Stimulated activated naive CD4-positive, alpha-beta T cell treated with Interleukin-2 at 50 U/mL for 16 hours (primary cell): ENCODE measurements around the gene SORCS2.

Experiments used
- DNase-seq: peaks from one replicate; lab custom pipeline; 2025; lab: John Stamatoyannopoulos, UW

The SORCS2 gene

DNA sequence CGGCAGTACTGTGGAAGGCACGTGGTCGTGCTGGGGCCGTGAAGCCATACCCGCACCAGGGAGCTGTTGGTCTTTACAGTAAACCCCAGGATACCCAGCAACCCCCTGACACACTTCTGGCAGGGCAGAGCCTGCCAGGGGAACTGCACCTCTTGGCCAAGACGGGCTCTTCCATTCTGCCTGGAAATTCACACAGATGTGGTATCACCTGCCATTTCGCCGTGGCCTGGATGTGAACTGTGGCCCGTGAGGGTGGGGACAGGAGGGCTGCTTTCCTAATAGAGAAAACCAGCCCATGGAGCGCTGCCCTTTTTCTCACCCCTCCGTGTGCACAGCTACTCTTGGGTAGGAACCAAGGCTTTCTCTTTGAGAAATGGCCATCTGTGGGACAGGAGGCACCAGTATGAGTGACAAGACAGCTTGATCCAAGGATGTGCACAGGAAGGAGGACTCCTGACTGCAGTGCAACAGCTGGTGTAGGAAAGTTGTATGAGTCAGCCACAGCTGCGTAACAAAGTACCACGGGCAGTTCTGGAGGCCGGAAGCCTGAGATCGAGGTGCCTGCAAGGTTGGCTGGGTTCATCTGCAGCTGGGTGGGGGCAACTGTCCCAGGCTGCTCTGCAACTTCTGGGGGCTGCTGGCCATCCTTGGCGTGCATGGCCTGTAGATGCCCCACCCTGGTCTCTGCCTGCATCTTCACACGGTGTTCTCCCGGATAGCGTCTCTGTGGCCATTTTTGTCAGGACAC, 146.7 kb downstream of the SORCS2 start:
- DNase-seq = no peak

DNA sequence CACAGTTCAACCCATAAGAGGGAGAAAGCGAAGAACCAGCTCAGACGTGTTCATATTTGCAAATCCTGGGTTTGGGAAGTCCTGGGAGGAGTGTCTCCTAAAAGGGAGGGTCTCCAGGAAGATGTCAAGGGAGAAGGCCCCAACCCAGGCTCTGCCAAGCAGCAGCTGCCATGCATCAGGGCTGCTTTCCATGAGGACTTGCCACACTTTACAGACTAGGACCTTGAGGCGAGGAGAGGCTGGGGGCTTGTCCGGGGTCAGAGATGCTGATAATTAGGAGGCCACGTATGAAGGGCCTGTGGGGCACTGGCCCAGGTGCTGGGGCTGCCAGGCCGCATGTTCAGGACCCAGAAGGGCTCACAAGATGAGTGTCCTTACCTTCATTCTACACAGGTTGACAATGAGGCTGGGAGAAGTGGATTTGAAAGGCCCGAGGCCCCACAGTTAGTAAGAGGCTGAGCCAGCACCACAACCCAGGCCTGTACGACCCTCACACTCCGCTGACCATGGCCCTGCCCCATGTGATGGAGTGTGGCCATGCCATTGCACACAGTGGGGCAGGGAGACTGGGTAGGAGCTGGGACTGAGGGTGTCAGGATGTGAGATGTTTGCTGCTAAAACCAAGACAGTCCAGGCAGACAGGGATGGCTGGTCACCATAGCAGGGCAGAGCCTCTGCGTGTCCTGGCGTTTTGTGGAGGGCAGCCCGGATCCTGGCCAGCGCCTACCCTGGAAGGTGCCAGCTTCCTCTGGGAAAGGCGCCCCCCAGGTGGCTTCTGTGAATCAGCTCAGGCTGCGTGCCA, 147.6 kb downstream of the SORCS2 start:
- no peak for DNase-seq

DNA sequence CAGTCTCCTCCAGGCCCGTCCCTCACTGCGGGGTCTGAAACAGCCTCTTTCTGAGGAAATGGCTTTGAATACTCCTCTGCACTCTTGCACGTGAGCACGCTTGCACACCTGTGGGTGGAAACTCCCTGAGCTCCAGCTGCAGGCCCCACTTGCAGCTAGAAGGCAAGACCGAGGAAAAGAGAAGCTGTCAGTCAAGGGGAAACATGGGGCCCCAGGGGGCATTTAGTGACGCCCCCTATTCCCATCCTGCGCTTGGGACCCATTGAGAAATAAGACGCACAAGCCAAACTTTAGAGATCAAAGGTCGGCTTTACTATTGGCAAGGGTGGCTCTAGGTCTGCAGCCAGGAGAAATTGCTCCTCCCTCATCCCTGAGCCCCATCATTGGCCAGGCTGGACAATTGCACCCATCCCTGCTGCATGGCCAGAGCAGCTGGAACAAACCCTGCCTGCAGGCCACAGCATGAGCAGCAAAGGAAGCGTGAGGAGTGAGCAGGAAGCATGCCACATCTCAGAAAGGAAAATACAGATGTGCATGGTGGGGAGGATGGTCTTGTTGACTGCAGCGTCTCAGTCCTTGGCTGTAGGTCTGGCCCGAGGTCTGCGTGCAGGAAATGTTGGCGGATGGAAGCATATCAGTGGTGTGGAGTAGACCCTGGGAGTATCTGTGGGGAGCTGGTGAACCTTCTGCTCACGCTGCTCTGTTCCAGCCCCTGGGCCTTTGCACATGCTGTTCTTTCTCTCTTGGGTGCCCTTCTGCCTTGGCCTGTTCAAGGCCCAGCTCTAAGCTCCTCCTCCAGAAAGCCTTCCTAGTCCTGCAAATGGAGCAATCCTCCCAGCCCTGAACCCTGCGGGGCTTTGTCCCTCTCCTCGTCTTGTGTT, 148.5 kb downstream of the SORCS2 start:
- no peak for DNase-seq

DNA sequence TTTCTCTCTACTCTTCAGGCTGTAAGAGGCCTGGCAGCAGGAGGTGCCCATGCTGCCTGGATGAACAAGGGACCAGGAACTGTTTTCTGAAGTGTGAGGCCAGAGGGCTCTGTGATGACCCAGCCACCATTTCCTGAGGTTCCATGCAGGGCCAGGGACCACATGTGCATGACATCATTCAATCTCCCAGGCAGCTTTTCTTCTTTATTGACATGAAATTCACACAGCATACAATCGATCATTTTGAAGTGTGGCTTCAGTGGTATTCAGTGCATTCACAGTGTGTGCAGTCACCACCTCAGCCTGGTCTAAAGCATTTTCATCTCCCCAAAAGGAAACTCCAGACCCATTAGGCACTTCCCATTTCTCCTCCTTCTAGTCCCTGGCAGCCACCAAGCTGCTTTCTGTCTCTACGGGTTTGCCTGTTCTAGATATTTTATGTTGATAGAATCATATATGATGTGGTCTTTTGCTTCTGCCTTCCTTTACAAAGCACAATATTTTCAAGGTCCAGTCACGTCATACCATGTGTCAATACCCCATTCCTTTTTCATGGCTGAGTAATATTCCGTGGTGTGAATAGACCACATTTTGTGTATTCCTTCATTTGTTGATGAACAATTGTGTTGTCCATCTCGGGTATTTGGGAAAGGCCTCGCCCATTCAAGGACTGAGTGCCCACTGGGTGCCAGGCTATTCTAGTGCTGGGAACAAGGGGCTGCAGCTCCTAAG, 149.3 kb downstream of the SORCS2 start:
- no peak for DNase-seq

DNA sequence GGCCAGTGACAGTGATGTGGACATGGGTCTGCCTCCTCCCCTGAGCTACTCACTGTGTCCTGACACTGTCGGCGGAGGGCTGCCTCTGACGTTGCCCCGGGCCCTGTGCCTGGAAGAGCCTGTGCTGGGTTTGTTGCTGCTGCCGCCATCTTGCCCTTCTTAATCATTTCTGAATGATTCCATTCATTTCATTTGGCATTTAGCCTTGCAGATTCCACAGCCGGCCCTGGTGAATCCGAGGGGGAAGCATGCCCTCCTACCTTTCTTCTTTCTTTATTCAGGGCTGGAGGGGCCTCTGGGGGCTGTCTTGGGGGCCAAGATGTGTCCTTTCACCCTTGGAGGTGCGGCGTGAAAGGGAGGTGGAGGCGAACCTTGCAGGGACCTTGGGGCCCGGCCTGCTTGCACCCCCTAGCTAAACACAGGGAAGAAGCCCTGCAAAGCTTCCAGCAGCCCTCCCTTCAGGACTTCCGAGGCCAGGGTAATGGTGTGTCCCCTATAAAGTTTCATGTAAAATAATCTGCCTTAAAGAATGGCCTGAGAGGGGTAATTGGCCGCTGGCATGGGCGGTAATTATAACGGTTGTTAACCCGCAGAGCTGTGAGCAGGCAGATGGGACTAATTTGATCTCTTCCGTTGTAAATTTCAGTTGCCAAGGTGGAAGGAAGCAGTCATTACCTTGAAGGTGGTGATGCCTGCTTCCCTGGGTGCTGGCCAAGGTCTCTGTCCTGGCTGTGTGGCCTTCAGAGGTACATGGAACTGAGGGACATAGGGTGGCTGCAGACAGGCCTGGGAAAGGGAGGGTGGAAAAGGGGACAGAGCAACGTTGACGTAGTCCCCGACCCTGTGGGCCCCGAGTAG, 150.1 kb downstream of the SORCS2 start:
- DNase-seq = no peak

DNA sequence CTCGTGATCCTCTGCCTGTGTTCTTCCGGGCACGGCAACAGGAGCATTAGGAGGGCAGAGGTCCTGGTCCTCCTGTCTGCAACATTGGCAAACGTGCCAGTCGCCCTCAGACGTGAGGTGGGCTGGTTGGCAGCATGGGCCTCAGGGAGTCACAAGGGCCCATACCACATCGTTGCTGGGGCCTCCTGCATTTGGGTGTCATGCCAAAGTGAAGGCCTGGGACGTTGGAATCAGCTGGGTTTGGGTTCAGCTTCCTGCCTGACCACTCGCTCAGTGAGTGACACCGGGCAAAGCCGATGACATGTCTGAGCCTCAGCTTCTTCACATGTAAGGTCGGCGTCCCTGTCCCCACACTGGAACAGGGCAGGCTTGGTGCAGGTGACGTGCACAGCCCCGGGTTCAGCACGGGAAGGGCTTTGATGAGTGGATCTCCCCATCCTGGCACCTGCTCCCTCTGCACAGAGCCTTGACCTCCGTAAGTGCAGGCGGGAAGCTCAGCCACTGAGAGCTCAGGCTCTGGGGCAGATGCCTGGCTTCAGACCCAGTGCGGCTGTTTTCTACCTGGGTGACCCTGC, 150.8 kb downstream of the SORCS2 start:
- no peak for DNase-seq

DNA sequence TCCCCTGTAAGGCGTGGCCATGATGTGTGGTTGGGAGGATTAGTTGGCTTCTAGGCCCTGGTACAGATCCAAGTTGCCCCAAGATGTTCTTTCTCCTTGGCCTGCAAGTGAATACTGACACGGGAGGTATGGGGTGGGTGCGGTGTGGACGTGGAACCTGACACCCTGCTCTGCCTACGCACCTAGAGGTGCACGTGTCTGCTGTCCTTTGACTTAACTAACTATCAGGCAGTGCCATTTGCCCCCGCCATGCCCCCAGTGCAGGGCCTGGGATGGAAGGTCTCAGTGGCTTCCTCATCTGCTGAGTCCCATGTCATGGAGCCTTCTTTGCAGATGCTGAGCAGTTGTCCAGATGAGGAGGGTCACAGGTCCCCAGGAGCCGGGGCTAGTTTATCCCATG, 151.6 kb downstream of the SORCS2 start:
- no peak for DNase-seq

DNA sequence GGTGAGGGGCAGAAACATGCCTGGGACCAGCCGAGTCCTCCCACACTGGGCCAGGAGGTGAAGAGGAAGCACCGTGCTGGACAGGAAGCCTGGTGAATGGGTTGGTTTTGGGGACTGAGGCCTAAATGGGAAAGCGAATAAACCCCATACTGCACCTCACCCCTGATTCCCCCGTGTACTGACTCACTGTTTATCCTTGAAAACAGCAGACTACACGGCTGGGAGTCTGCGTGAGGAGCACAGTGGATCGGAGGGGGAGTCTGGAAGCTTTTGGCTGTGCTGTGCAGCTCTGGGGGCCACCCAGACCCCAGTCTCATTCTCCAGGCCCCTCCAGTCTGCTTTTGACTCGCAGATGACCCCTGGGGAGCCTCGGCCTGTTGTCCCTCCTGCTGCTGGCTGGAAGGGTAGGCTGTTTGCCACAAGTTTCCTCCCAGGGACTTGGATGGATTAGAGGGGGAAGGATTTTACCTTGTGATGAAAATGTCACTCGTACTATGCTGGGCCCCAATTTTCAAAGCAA, 152.4 kb downstream of the SORCS2 start:
- no peak for DNase-seq

DNA sequence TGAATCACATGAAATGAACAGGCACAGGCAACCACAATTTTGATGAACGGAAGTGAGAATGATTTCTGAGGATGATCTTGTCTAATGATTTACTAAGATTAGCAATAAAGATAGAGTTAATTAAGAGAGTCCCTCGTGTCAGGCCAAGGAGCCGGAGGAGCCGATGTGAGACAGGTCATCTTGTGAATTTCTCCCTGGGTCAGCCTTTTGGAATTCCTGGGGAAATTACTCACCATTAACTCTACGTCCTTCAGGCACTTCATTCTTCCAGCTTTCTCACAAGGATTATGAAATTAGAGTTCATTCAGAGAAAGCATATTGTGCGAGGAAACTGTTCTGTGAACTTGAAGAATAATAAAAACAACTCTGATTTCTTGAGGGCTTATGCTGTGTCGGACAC, 155.6 kb downstream of the SORCS2 start:
- no peak for DNase-seq

DNA sequence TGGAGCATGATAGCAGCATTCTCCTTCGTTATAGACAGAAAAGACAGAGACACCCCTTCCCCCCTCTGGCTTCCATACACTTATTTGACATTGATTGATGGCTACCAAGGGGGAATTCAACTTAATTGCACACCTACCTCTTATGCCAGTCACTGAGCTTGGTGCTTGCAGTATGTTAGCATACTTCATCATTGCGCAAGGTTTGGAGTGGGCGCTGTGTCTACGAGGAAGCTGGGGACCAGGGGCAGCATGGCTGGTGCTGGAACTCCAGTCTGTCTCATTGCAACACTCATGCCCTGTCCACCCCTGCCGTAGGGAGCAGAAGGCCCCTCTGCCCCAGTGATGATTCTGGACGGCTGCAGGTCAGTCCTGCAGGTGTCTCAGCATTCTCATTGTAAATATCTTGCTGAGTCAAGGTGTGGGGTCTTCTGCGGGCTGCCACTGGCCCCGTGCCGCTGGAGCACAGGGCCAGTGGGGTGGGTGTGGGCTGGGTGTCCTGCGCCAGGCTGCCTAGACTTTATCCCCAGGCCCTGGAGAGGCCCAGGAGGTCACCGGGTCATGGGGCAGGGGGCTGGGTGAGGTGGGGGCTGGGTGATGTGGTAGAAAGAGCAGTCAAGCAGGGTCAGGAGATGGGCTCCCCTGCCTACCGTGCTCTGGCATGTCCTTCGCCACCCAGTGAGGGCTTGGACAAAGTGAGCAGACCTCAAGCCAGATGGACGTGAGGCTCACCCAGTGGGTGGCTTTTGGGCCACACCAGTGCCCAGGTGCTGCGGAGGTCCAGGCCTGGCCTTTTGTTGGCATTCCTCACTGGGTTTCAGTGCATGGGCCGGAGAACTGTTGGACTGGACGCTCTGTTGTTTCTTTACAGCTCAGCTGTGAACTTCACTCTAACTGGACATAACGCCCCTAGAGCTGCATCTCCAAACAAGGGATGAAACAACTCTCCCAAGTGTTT, 156.9 kb downstream of the SORCS2 start:
- DNase-seq = no peak

DNA sequence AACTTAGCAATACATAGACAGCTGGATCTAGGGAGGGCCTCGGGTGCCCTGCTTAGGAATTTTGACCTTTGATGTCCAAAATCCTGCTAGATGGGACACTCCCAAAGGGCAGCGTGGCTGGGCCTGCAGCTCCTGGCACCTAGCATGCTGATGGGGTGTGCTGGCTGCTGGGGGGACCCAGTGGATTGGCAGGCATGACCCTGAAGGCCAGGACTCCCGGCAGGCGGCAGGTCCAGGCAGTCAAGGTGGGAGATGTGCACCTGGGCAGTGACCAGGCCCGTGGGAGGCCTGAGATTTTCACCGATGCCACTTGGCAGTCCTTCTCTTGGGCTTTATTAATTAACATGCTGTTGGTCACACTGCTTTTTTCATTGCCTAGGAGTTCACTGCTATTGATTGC, 158.1 kb downstream of the SORCS2 start:
- DNase-seq = no peak

DNA sequence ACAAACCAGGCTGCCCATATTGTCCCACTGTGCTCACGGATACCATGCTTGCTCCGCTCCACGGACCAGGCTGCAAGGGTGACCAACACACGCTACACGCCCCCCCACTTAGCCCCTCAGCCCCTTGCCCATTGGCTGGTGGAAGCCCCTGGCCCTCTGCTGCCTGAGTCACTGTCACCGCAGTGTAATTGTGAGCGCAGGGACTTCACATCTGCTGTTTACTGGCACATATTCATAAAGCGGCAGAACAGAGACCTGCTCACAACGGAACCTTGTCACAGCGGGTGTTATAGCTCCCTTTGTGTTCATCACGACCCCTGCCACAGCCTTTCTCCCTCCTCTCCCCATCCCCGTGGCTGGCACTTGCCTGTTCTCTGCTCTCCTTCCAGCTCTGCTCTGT, 158.7 kb downstream of the SORCS2 start:
- no peak for DNase-seq

DNA sequence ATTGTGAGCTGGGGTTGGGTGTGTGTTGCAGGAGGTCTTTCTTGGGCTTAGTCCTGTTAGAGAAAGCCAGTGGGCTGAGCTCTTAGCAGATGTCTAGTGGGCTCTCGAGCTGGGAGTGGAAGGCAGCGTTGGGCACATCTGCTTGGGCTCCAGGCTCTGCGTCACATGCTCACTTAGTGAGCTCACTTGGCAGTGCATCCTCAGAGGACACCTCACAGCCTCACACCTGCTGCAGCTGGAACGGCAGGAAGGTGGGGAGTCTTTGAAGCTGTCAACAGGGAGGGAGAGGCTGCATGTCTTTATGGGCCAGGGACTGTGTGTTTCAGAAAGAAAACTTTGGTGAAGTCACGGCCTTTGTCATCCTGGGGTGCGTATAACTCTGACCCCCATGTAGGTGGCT, 160.1 kb downstream of the SORCS2 start:
- DNase-seq = no peak

DNA sequence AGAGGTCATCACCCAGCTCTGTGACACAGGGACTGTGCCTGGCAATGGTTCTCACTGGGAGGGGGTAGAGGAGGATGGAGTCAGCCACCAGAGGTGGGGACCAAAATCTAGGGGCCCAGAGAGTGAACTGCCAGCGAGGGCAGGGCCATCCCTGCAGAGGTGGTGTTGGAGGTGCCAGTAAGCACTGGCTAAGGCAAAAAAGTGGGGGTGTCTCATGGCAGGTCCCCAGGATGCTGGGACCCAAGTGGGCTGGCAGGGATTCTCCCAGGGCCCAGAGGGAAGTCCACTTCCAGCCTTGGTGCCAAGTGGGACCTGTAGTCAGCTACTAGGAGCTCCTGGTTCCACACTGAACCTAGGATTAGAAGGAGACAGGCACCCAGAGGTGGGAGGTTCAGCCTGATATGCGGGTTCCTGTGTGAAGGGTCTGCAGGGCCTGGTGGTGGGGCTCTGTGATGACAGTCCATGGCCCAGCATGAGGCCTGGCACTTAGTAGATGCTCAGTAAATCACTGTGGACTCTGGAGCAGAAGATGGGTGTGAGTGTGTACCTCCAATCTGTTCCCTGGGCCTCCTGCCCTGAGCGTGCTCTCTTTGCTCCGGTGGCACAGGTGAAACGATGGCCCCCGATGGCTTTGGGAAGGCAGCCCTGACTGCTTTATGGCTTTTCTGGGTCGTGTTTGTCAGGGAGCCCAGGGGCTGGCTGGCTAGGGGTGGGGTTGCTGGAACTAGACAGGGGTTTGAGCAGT, 160.9 kb downstream of the SORCS2 start:
- no peak for DNase-seq

DNA sequence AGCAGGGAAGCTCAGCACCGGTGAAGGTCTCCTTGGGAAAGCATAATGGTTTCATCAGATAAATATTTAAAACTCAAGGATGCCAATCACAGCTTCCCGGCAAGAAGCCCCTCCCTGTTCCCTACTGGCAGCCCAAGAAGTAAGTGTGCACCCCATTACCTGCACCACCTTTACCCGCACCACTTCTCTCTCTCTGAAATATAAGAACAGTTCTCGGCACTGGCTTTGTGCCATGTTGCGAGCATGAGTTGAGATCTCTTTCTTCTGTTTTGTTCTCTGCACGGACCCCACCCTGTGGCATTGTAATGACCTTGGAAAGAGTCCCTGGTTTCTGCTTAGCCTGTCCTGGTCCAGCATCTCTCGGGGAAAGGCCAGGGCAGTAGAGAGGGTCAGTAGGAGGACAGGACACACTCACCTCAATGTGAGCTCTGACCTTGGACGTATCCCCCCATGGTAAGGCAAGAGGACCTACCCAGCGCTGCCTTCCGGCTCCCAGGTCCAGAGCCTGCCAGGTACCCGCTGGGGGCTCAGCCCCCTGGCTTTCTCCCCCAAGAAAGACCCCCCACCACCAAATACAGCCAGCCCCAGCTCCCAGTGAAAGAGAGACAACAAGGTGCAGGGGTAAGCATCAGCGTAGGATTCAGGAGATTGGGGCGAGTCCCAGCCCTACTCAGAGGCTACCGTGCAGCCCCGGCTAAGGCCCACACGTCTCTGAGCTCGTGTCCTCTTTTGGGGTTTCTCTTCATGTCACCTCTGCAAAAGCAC, 161.7 kb downstream of the SORCS2 start:
- no peak for DNase-seq

DNA sequence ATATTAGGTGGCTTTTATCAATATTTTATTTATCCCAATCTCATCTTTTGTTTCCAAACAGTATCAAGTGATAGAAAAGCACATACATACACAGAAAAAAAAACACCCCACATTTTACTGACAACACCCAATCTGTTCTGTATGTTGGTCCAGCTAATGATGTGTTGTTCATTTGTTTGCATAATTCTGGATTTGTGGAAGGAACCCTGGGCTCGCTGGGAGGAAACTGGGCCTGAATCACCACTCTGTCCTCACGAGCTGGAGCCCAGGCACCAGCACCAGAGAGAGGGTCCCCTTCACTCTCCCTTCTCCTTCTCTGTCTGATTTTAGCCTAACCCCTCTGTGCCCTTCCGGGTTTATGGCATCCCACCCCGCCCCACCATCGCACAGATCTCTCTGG, 162.6 kb downstream of the SORCS2 start:
- DNase-seq = no peak

DNA sequence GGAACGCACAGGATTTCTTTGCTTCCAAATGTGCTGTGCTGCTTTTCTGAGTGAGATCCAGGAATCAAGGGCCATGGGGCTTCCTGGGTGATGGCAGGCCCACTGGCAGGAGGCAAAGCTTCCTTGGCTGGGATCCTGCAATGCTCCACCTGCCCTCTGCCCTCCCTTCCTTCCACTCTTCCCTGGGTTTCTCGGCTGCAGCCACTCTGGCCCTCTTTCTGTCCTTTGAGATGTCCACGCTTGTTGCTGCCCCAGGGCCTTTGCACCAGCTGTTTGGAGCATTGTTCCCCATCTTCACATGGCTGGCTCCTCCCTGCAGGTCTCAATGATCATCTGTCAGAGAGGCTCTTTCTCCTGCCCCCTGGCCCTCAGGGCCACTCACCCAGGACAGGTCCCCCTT, 163.5 kb downstream of the SORCS2 start:
- no peak for DNase-seq
